OCI-LY1 (cell line): Measurements from ENCODE around the gene NEXN.

Experiments
- EZH2 ChIP-seq: fragments of 200-600 bp; sonication (generic), shearing (Covaris generic); IDR thresholded peaks from 2 replicates; pipeline ENCODE4 v1.8.0; 2017; ENCODE audit warnings: borderline replicate concordance, mixed run types, mild to moderate bottlenecking, antibody characterized with exemption, low read length, moderate library complexity, mixed read lengths
- TF ChIP-seq, protein P1 (sequence below): fragments of 200-600 bp; sonication (generic), shearing (Covaris generic); IDR thresholded peaks from 2 replicates; pipeline ENCODE4 v1.5.1; 2017; ENCODE audit warnings: mild to moderate bottlenecking, antibody characterized with exemption, low read length, moderate library complexity, mixed read lengths

- TF ChIP-seq, protein P1, sequence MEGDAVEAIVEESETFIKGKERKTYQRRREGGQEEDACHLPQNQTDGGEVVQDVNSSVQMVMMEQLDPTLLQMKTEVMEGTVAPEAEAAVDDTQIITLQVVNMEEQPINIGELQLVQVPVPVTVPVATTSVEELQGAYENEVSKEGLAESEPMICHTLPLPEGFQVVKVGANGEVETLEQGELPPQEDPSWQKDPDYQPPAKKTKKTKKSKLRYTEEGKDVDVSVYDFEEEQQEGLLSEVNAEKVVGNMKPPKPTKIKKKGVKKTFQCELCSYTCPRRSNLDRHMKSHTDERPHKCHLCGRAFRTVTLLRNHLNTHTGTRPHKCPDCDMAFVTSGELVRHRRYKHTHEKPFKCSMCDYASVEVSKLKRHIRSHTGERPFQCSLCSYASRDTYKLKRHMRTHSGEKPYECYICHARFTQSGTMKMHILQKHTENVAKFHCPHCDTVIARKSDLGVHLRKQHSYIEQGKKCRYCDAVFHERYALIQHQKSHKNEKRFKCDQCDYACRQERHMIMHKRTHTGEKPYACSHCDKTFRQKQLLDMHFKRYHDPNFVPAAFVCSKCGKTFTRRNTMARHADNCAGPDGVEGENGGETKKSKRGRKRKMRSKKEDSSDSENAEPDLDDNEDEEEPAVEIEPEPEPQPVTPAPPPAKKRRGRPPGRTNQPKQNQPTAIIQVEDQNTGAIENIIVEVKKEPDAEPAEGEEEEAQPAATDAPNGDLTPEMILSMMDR: no peak
- no peak for TF ChIP-seq EZH2
These were observed 38.3 kb downstream of the NEXN start for GRCh38 chr1:77926561-77927357.
